GM21619 (cell line): ENCODE measurements around the gene IER5.
A peak's percentile ranks its signal among the peaks of the same experiment; 100 is the strongest.

Source experiments
- ATAC-seq: cut with Tn5 transposase; IDR thresholded peaks from one replicate; pipeline ENCODE4 v1.9.1; 2021; ENCODE audit not compliant: unreplicated experiment

IER5 gene

GRCh38 chr1:181095763-181096184 lies 7.3 kb downstream of the IER5 start:
- no peak for ATAC-seq

GRCh38 chr1:181097242-181097641 lies 8.7 kb downstream of the IER5 start:
- no peak for ATAC-seq

GRCh38 chr1:181099152-181100014 lies 10.9 kb downstream of the IER5 start:
- peak; percentile 66 for ATAC-seq

GRCh38 chr1:181100015-181100905 lies 11.8 kb downstream of the IER5 start:
- no peak for ATAC-seq

GRCh38 chr1:181100934-181101333 lies 12.4 kb downstream of the IER5 start:
- no peak for ATAC-seq

DNA sequence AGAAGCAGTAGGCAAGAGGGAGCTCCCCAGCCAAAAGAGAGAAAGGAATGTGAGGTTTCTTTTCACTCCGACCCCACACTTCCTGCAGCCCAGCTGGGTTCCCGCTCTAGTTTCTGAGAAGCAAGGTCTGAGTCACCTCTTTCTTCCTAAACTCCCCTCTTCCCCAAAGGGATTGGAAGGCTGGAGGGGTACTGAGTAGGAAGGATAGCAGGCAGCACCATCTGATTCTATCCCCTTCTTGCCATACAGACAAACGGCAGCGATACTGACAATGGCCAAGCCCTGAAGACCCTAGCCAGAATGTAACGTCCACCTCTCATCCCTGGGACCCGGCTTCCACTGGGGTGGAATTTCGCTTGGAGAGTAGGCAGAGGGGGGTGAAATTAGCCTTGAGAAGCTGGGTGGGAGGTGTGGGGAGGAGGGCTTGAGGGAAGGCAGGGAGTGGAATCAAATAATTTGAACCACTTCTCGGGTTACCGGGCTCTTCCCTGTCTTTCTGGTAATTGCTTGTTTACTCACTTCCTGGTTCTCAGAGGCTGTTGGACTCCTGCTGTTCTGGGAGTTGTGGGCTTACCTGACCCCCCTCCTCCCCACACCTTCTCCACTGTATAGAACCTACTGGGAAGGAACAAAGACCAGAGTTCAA lies 13.2 kb downstream of the IER5 start:
- ATAC-seq = no peak

GRCh38 chr1:181102841-181103240 lies 14.3 kb downstream of the IER5 start:
- ATAC-seq = no peak

DNA sequence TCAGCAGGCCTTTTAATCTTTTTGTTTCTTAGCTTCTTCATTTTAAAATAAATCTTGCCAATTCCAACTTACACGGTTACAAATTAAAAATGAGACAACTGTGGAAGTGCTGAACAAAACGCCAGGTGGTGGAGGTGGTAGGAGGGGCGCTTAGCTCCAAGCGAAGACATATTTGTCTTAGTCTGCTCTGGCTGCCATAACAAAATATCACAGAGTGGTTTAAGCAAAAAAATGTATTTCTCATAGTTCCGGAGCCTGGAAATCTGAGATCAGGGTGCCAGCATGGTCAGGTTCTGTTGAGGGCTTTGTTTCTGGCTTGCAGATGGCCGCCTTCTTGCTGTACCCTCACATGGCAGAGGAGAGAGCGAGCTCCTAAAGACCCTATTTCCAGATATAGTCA lies 14.9 kb downstream of the IER5 start:
- ATAC-seq = no peak

DNA sequence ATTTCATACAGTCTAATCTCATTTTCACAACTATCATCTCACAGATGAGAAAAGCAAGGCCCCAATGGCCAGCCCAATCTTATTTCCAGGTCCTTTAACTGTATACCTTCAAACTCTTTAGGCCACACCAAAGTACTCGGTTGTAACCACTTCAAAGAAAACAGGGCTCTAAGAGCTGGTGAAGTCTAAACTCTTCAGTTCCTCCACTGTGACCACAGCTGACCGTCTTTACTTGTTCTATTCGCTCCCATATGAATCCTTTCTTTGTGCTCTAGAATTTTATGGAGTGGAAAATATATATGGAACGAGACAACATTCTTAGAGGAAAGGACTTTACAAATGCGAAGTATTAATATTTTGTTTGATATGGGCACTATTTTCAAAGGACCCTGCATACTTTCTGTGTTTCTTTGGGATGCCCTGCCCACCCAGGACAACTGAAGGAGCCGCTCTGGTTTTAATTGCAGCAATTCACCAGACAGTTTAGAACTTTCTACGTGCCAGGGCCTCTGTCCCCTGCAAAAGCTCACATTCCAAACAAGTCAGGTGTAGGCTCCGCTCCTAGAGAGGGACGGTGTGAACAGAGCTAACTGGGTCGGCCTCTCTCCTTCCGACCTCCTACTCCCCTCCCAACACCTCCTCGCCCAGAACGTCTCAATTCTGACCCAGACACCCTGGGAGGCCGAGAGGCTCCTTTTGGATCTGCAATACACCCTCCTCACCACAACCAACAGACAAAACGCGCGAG lies 15.7 kb downstream of the IER5 start:
- no peak for ATAC-seq

DNA sequence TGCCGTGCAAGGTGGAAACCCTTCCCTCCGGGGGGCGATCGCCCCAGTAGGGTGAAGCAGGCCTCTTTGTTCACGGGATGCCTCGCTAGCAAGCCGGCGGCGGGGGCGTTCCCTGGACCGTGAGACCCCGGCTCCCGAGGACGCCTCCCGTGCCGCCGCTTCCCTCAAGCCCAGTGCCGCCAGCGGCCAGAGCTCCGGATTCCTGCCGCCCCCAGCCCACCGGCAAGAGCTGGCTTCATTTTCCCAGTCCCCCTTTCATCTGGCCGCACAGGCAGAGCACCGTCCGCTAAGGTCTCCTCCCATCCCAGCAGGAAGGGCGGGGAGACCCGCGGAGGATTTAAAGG lies 16.3 kb downstream of the IER5 start:
- peak; percentile 20 for ATAC-seq

DNA sequence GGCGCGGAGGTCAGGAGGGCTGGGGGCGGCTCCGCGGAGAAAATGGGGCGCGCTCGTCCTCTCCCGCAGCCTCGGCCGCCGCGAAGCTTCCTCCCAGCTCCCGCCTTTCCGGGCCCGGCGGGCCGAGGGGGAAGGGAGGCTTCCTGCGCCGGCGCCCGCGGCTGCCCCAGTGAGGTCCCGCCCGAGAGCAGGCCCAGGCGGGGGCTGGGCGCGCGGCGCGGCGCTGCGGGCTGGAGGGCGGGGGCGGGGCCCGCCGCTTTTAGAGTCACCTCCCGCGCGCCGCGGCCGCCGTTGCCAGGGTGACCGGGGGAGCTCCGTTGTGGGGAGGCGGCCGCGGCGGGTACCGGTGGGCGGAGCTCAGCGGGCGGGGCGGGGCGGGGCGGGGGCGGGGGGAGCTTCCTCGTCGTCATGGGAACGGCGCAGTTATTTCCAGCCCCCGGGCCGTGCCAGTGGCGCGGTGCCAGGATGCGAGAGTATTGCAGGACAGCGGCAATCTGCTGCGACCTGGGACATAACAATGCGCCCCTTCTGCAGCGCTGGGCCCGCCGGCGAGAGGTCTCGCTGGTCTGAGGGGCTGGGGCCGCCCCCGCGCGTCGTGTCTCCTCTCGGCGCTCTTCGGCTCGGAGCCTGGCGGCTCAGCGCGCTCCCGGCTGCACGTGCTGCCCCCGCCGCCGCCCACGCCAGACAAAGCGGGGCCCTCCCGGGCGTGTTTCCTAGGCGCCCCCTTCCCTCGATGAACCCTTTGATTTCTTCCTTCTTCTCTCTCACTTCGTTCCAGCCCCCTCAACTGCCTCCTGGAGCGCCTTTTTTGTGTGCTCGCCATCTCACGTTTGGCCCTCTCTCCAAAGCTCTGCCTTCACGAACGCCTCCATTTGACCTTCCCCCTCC lies 16.9 kb downstream of the IER5 start:
- peak; percentile 75 for ATAC-seq

DNA sequence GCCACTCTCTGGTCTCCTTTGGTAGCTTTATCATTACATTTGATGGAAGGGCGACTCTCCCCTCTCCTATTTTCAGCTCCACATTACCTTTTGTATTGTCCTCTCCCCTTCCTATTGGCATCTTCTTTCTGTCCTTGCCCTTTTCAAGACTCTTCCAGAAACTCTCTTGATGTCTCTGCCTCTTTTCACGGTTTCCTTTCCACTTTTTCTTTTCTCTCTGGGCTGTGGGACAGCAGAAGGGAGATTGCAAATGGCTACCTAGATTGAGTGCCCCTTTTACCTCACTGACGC lies 17.5 kb downstream of the IER5 start:
- ATAC-seq = no peak

GRCh38 chr1:181106479-181106878 lies 18.0 kb downstream of the IER5 start:
- no peak for ATAC-seq

- ATAC-seq = no peak
Observed at GRCh38 chr1:181107711-181108110, 19.2 kb downstream of the IER5 start.

DNA sequence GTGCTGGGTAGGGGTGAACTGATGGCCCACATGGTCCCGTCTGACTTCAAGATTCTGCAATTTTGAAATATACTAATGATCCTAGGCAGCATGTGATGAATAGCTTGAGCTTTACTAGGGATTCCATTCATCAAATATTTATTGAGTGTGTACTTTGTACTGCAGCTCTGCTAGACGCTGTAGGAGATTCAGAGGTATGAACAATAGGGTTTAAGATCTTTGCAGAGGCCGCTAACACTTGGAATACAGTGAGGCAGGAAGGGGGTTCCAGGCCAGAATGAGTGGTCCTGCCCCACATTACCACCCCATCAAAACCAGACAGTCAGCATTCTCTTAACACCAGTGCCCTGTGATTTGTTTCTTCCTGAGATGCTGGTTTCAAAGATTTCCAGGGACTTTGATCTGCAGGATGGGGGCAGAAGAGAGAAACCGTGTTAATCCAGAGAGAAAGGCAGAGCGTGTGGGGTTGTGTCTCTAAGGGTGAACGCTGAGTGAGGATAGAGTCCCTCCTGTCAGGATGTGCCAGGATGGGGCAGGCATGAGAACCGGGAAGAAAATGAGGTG lies 19.9 kb downstream of the IER5 start:
- no peak for ATAC-seq

- no peak for ATAC-seq
Observed at GRCh38 chr1:181110013-181110412, 21.5 kb downstream of the IER5 start.

DNA sequence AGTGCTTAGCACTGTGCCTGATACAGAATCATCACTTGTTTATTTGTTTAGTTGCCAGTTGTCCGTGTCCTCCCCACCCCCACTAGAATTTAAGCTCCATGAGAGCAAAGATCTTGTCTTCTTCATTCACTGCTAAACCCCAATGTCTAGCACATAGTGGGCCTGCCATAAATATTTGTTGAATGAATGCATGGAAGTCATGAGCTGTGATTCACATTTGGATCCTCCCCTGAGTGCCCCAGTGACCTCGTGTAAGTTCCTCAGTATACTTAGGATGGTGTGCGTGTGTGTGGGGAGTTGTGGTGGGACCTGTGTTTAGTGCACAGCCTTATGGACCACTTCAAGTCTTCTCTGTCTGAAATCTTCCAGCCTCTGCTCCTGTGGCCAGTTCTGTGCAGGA lies 23.1 kb downstream of the IER5 start:
- ATAC-seq = no peak

GRCh38 chr1:181112071-181112929 lies 23.8 kb downstream of the IER5 start:
- ATAC-seq = no peak
